GM19025 (cell line): ENCODE data around the gene ISG20.
"Not testable (repeated sequence)": the region's sequence is repeated elsewhere in the genome, so short reads cannot be mapped to it uniquely, and the experiment has no call there.

Source experiments
- ATAC-seq: cut with Tn5 transposase; IDR thresholded peaks from one replicate; pipeline ENCODE4 v1.9.1; 2021; ENCODE audit warnings: mild to moderate bottlenecking, low read depth, moderate library complexity; ENCODE audit not compliant: unreplicated experiment

Gene ISG20

DNA sequence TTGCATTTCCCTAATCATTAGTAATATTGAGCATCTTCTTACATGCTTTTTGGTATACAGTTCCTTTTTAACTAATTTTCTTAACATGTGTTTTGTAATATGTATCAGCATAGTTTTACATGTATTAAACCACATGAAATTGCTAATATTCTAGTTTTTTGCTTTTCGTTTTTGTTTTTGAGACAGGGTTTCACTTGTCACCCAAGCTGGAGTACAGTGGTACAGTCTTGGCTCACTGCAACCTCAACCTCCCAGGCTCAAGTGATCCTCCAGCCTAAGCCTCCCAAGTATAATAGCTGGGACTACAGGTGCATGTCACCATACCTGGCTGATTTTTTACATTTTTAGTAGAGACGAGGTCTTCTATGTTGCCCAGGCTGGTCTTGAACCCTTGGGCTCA is 4.4 kb upstream of the ISG20 start:
- no peak for ATAC-seq

DNA sequence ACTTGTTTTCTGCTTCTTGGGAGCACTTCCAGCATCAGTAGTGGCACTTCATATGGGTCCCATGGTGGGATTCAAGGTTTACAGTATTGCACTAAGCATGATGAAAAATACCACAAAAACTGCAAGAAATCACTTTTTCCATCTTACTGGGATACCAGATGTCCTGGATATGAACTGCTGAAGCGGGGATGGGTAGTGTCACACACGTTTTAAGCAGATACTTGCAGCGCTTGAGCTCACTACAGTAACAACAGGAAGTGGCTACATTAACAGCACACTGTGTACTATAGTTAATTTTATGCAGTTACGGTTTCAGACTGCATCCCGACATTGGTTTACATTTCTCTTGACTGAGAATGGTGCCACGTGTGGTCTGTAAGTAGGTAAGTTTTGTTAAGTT is 3.5 kb upstream of the ISG20 start:
- ATAC-seq = peak; percentile 19

GRCh38 chr15:88636050-88636449 is 2.8 kb upstream of the ISG20 start:
- no peak for ATAC-seq

GRCh38 chr15:88636654-88637053 is 2.2 kb upstream of the ISG20 start:
- ATAC-seq = no peak

- ATAC-seq = no peak
Measured at GRCh38 chr15:88637436-88637835, 1.4 kb upstream of the ISG20 start.

DNA sequence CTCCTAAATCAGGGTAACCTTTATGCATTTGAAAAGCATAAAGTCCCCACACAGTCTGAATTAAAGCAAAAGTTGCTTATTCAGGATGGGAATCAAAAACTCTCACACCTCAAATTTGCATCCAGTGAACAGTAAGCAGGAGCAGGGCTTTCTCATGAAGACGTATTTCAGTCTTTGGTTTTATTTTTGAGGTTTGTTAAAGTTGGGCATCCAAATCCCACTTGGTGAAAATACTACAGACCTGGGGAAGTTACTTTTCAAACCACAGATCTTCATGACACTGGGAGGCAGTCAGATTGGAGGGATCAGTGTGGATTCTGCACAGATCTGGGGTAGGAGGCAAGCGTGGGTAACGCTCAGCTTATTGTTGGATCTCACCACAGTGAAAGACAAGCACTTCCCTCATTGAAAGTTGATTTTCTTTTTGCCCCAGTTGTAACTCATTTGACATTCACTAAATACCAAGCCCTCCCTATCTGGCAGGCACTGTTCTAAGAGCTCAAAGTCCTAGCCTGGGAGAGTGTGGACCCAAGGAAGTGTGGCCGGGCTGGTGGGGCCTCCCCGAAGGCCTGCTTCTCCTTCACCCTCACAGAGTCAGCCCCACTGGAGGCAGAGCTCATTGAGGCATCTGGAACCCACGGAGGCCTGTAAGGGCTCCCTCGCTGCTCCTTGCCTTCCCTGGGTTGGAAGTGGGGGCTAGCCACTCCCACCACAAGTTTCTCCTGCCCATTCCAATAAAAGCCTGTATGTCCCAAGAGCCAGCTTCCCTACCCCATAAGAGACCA is 783 bp upstream of the ISG20 start:
- no peak for ATAC-seq

DNA sequence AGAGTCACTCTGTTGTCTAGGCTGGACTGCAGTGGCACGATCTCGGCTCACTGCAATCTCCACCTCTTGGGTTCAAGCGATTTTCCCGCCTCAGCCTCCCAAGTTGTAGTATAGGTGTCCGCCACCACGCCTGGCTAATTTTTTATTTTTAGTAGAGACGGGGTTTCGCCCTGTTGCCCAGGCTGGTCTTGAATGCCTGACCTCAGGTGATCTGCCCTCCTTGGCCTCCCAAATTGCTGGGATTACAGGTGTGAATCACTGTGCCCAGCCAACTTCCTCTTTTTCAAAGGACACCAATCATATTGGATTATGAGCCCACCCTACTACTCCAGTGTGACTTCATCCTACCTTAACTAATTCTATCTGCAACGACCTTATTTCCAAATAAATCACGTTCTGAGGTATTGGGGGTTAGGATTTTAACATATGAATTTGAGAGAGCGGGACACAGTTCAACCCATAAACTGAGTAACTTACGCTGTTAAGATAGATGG is 3.2 kb downstream of the ISG20 start:
- ATAC-seq = no peak

DNA sequence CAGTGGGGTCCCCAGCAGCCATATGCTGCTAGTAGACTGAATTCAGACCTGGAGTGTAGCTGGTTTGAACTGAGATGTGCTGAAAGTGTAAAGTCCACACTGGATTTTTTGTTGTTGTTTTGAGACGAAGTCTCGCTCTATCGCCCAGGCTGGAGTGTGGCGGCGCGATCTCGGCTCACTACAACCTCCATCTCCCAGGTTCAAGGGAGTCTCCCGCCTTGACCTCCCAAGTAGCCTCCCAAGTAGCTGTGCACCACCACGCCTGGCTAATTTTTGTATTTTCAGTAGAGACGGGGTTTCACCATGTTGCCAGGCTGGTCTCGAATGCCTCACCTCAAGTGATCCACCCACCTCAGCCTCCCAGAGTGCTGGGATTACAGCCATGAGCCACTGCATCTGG is 3.7 kb downstream of the ISG20 start:
- ATAC-seq = not testable (repeated sequence)

- ATAC-seq = no peak
Measured at GRCh38 chr15:88644741-88645140, 5.9 kb downstream of the ISG20 start.

GRCh38 chr15:88645171-88646087 is 6.6 kb downstream of the ISG20 start:
- no peak for ATAC-seq

- no peak for ATAC-seq
Measured at GRCh38 chr15:88646088-88646405, 7.2 kb downstream of the ISG20 start.

DNA sequence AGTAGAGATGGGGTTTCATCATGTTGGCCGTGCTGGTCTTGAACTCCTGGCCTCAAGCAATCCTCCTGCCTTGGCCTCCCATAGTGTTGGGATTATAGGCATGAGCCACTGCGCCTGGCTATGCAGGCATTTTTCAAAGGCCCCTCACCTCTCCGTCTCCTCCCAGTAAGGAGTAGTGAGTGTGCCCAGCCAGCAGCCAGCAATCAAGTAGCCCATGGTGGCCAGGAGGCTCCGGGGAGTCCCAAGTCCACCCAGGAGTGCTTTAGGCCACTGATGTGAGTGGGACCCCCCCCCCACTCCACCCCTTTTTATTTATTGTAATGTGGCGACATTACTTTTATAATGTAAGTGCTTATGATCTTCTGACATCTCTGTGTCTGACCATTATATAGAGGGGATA is 8.1 kb downstream of the ISG20 start:
- ATAC-seq = no peak

GRCh38 chr15:88647351-88648105 is 8.7 kb downstream of the ISG20 start:
- ATAC-seq = no peak

DNA sequence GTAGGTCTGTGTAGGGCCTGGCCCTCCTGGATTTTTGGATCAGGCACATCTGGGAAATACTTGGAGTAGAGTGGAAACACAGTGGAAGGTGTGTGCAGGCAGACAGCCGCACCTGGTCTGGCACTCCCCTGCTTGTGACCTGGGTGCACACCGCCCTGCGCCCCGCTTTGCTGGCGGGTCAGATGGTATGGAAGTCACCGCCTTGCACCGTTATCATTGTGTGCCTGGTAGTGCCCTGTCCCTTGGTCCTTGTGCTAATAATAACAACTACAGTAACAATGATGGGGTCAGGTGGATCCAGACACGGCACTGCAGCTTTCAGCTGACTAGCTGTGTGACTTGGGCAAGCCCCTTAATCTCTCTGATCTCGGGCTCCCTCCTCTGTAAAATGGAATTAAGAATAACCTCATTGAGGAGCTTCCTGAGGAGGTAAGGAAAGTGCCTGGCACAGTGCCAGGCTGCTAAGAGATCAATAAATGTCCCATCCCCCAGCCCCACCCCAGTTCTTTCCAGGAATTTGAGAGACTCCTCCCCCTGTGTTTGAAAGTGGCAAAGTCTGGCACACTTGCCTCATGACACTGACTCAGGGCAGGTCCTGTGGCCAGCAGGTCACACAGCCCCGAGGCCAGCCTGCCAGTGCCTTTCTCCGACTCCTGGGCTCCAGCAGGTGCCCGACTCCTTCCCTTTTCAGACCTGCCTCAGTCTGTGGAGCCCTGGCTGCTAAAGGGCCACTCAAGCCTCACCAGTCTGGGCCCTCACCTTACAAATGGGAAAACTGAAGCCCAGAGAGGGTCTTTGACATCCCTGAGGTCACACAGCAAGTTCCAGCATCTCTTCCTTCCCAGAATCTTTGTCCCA is 9.8 kb downstream of the ISG20 start:
- ATAC-seq = no peak

- peak; percentile 47 for ATAC-seq
Measured at GRCh38 chr15:88649286-88649733, 10.5 kb downstream of the ISG20 start.

DNA sequence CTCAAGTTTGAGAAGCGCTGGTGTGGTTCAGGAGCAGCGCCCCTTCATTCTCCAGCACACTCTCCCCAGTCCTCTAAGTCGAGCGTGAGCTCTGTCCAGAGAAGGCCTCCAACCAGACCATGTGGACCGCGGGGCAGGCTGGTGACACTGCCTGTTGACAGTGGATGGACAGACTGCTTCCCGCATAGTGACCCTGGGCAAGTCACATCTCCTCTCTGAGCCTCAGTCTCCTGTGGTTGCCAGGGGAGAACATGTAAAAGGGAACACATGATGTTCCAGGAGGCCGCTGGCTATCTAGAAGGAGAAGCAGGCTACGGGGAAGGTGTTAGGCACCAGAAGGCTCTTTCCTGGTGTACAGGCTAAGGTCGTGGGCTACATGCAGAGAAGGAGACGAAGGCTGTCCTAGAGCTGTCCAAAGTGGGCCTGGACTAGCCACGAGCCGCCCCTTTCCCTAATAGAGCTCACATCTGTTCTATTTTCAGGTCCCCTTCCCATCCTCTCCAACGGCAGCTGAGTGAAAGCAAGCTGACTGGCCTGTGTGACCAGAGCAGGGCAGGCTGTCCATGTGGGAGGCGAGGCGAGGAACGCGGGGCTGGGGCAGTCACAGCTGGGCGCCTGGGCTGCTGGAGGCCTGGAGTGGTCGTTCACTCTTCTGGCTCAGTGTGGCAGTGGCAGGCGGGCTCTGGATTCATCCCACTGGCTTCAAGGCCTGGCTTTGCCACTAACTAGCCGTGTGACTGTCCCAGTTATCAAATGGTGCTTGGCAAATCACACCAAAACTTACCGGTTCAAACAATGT is 11.1 kb downstream of the ISG20 start:
- ATAC-seq = no peak

- ATAC-seq = no peak
Measured at GRCh38 chr15:88650556-88650955, 11.7 kb downstream of the ISG20 start.

- ATAC-seq = no peak
Measured at GRCh38 chr15:88651136-88651732, 12.4 kb downstream of the ISG20 start.

GRCh38 chr15:88651971-88652370 is 13.2 kb downstream of the ISG20 start:
- no peak for ATAC-seq
